Esophagus (tissue), 2 donors: ENCODE measurements around the gene CD164. TPM values are rescaled to one million over a fixed set of nuclear protein-coding genes. Genes with fewer than 3 reads are reported as not detected.

Experiments used
- H3K27ac ChIP-seq, 2 donors: one replicate each; pipeline ENCODE4 v1.5.1; 2013; ENCODE audit warnings: low read depth in 2 of 2, mild to moderate bottlenecking in 2 of 2, inconsistent platforms in 1 of 2, low read length in 1 of 2, moderate library complexity in 1 of 2
- H3K27me3 ChIP-seq, 2 donors: one replicate each; pipeline ENCODE4 v1.6.1; 2013; ENCODE audit warnings: low read length in 2 of 2, control low read depth in 1 of 2, mild to moderate bottlenecking in 1 of 2; ENCODE audit not compliant: insufficient read depth in 2 of 2, control insufficient read depth in 1 of 2
- H3K36me3 ChIP-seq, 2 donors: one replicate each; pipeline ENCODE4 v1.6.1; 2013; ENCODE audit warnings: low read length in 1 of 2; ENCODE audit not compliant: control insufficient read depth in 2 of 2, insufficient read depth in 2 of 2
- H3K4me1 ChIP-seq, 2 donors: one replicate each; pipeline ENCODE4 v1.6.1; 2013; ENCODE audit warnings: low read length in 1 of 2; ENCODE audit not compliant: control insufficient read depth in 2 of 2, insufficient read depth in 2 of 2
- H3K4me3 ChIP-seq, 2 donors: one replicate each; pipeline ENCODE4 v1.5.1; 2013; ENCODE audit warnings: low read length in 2 of 2, mild to moderate bottlenecking in 2 of 2, low read depth in 1 of 2, moderate library complexity in 1 of 2
- H3K9me3 ChIP-seq, 2 donors: one replicate each; pipeline ENCODE4 v1.6.1; 2013; ENCODE audit warnings: mild to moderate bottlenecking in 2 of 2, low read depth in 1 of 2, low read length in 1 of 2, moderate library complexity in 1 of 2; ENCODE audit not compliant: control insufficient read depth in 2 of 2, insufficient read depth in 1 of 2
- WGBS, 2 donors: extraction: QIAGEN DNeasy Blood & Tissue Kit; methylation state at CpG; one replicate each; pipeline ENCODE4 v1.1.7; 2013; 5-methylcytosine and 5-hydroxymethylcytosine counted together
- polyA plus RNA-seq, 2 donors: library from polyadenylated mRNA; stranded (reverse); fragments of 200-250 nt; gene quantifications; one replicate each; pipeline ENCODE4 v1.2.3, GENCODE V29; 2013
- donor health status: healthy with polysubstance abuse.
- donor health status: Bipolar disorder and iron deficiency.

CD164 gene
- polyA plus RNA-seq, 2 donors, result 56.9 to 66.9 TPM

DNA sequence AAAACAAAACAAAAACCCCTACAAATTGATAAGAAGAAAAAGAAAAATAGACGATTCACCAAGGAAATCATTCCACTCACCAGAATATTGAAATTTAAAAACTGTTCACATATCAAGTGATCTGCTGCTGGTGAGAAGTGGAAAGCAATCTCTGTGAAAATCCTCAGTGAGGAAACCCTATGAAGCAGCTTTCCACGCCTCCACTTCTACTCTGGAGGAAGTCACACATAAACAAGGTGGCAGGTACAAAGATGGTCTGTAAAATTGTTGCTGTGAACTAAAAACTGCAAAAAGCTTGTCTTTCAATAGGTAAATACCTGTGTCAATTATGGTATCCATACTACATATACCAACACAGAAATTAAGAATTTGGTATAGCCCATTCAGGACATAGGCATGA is 18.5 kb downstream of the CD164 start:
- H3K27ac ChIP-seq, result no peak overlapping the region
- peaks cover 9 to 10% of the 10 kb centered on the region in 2 donors for H3K36me3 ChIP-seq

DNA sequence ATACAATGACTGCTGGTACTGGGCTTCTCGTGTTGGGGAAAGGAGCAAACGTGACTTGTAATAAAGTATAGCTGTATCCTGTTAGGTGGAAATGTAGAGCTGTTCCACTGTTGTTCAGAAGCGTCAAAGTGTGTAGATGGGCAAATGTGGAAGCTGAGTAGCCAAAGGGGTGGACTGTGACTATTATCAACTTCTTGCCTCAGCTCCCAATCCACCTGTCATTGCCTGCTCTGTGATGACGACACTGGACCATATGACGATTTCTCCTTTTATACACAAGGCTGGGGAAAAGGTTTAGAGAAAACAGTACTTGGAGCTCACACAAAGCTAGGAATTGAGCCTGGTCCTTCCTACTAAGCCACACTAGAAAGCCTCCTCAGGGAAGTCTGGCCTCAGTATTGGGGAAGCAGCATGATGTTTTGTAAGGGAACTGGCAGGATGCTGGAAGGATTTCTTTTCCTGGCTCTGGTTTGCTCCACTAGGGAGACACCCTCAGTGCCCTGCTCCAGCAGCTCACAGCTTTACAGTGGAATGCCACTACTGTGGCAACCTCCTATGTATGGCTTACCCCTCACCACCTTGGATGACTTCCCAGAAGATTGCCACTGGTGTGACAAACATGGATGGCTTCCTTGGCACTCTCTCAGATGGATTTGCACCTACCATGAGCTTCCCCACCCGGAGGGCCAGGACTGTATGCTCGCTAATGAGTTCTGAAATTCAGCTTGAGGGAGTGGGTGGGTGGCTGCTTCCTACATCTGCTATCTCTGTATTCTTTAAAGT is 20.0 kb downstream of the CD164 start:
- H3K27ac ChIP-seq, result no peak overlapping the region
- no peaks in the 10 kb centered on the region for H3K27me3 ChIP-seq
- H3K4me1 ChIP-seq, result no peaks in the 10 kb centered on the region
- WGBS, 2 donors, result 91 to 97% methylated on average over 7 of the region's 7 CpGs
- H3K36me3 ChIP-seq, result peaks cover 9 to 10% of the 10 kb centered on the region in 2 donors
- H3K9me3 ChIP-seq, result no peaks in the 10 kb centered on the region
- no peak overlapping the region for H3K4me3 ChIP-seq

More for the DNA sequence above, 18.5 kb downstream of the CD164 start:
- Histone ChIP-seq H3K4me3 (no peak overlapping the region), H3K4me1 (no peaks in the 10 kb centered on the region), H3K9me3 (no peaks in the 10 kb centered on the region), H3K27me3 (no peaks in the 10 kb centered on the region)
- WGBS, 2 donors, result 99 to 100% methylated on average over 2 of the region's 2 CpGs

- H3K36me3 ChIP-seq, result peaks cover 9 to 12% of the 10 kb centered on the region in 2 donors
Observed at GRCh38 chr6:109360791-109361190, 21.5 kb downstream of the CD164 start.

GRCh38 chr6:109360281-109360680 is 22.0 kb downstream of the CD164 start:
- H3K4me1 ChIP-seq, result peaks cover 0 to 2% of the 10 kb centered on the region in 2 donors
- 91 to 92% methylated on average over 1 of the region's 1 CpG for WGBS, 2 donors
- H3K4me3 ChIP-seq, result no peak overlapping the region
- no peaks in the 10 kb centered on the region for H3K9me3 ChIP-seq
- no peaks in the 10 kb centered on the region for H3K27me3 ChIP-seq
- H3K36me3 ChIP-seq, result peaks cover 11 to 12% of the 10 kb centered on the region in 2 donors
- no peak overlapping the region for H3K27ac ChIP-seq

More at GRCh38 chr6:109360791-109361190, 21.5 kb downstream of the CD164 start:
- no peaks in the 10 kb centered on the region for H3K9me3 ChIP-seq
- H3K27ac ChIP-seq, result no peak overlapping the region
- no peak overlapping the region for H3K4me3 ChIP-seq
- no peaks in the 10 kb centered on the region for H3K27me3 ChIP-seq
- peaks cover 0 to 1% of the 10 kb centered on the region in 2 donors for H3K4me1 ChIP-seq

DNA sequence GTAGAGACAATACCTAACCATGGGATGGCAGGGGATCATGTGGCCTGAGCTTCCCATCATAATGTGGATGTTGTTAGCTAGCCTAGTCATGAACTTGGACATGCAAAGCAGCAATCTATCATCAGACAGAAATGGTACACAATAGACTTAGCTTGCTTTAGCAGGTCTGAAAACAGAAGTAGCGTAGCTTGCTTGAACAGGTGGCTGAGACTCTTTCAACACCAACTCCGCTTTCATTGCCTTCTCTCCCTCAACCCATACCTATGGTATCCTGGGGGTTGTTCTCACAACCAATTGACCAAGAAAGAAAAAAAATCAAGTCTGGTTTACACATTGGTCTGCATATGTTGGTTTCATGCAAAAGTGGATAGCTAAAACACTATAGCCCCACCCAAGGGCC is 23.0 kb downstream of the CD164 start:
- WGBS, 2 donors, result 92 to 99% methylated on average over 2 of the region's 2 CpGs
- Histone ChIP-seq H3K27me3 (no peaks in the 10 kb centered on the region), H3K27ac (no peak overlapping the region), H3K4me3 (no peak overlapping the region), H3K36me3 (peaks cover 11 to 12% of the 10 kb centered on the region in 2 donors), H3K9me3 (no peaks in the 10 kb centered on the region), H3K4me1 (peaks cover 0 to 2% of the 10 kb centered on the region in 2 donors)

DNA sequence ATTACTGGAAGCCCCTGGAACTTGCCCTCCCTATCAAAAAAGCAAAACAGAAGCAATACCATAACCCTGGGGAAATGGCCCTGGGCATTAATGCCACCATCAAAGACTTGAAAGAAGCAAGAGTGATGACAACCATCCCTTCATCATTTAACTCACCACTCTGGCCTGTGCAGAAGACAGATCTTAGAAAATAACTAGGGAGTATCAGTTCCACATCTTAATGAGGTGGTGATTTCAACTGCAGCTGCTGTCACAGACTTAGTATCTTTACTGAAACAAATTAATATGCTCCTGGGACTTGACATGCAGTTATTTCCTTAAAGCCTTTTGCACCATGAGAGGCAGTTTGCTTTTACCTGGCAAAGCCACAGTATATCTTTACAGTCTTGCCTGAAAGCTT is 24.1 kb downstream of the CD164 start:
- H3K4me1 ChIP-seq, result peaks cover 0 to 2% of the 10 kb centered on the region in 2 donors
- H3K4me3 ChIP-seq, result no peak overlapping the region
- H3K27ac ChIP-seq, result no peak overlapping the region
- H3K9me3 ChIP-seq, result no peaks in the 10 kb centered on the region
- peaks cover 7 to 12% of the 10 kb centered on the region in 2 donors for H3K36me3 ChIP-seq
- H3K27me3 ChIP-seq, result no peaks in the 10 kb centered on the region

GRCh38 chr6:109356237-109356636 is 26.0 kb downstream of the CD164 start:
- H3K4me1 ChIP-seq, result peaks cover 0 to 7% of the 10 kb centered on the region in 2 donors
- 99 to 100% methylated on average over 3 of the region's 3 CpGs for WGBS, 2 donors
- no peak overlapping the region for H3K27ac ChIP-seq
- no peak overlapping the region for H3K4me3 ChIP-seq
- no peaks in the 10 kb centered on the region for H3K27me3 ChIP-seq
- no peaks in the 10 kb centered on the region for H3K9me3 ChIP-seq
- peaks cover 6 to 7% of the 10 kb centered on the region in 2 donors for H3K36me3 ChIP-seq

GRCh38 chr6:109351231-109352130 is 30.8 kb downstream of the CD164 start:
- no peak overlapping the region for H3K4me3 ChIP-seq
- H3K9me3 ChIP-seq, result no peaks in the 10 kb centered on the region
- peaks cover 3% of the 10 kb centered on the region in 2 donors for H3K36me3 ChIP-seq
- 92% methylated on average over 5 of the region's 5 CpGs for WGBS, 2 donors
- no peak overlapping the region for H3K27ac ChIP-seq
- no peaks in the 10 kb centered on the region for H3K27me3 ChIP-seq
- H3K4me1 ChIP-seq, result peaks cover 7 to 8% of the 10 kb centered on the region in 2 donors

DNA sequence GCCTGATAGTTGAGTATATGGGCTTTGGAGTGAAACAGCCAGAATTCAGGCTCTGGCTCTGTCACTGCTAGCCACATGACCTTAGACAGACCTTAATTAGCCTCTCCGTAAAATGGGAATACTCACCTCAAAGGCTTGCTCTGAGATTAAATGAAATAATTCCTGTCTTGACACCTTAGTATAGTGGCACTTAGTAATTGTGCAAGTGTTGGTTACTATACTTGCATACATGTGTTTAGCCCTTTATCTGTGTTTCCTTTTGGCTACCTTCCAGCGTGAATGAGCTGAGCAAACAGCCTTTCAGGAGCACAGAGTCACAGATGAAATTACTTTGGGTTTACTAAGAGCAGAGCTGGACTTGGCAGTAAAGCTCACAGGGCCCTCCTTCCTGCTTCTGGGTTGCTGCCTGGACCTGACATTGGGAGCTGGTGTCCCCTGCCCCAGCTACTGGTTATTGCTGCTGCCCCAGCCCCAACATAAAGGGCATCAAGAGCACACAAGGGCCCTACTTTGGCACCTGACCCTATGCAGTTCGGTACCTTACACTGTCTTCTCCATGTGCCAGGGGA is 32.8 kb downstream of the CD164 start:
- WGBS, 2 donors, result 36 to 44% methylated on average over 3 of the region's 3 CpGs
- Histone ChIP-seq H3K4me1 (peaks cover 5 to 8% of the 10 kb centered on the region in 2 donors), H3K27ac (peak overlapping the region; percentile 8 to 57), H3K4me3 (no peak overlapping the region), H3K9me3 (no peaks in the 10 kb centered on the region), H3K27me3 (no peaks in the 10 kb centered on the region), H3K36me3 (no peaks in the 10 kb centered on the region)
